ENCODE measurements around the gene JARID2. TPM values are rescaled to one million over a fixed set of nuclear protein-coding genes. Genes with fewer than 3 reads are reported as not detected.

JARID2 gene
- total RNA-seq, 3 donors from 2014 or later, result 10.6 to 11.8 (median 11.4) TPM

DNA sequence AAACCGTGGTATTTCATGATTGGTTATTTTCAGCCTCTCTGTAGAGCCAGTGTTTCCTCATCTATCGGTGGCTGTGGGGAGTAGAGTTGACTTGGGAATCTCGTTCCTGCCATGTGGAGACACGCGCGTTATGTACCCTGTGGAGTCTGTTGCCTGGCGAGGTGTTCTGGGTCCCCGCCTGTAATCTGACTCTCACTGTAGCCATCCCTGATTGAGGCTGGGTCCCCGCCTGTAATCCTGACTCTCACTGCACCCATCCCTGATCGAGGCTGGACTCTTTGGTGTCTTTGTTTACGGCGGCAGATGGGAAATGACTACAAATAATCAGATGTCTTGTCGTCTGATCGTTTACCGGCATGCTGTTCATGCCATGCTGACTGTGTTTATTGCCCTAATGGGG is 263.1 kb downstream of the JARID2 start:
- H3K9me3 ChIP-seq, result no peaks in the 10 kb centered on the region
- intact Hi-C loops (cut with DNase I, micrococcal nuclease), result loop anchor here in 1 of 2 donors (10.0 kb wide), 1 partner anchor 116 kb away; no protein-coding TSS in a partner anchor
- DNase-seq, result no peak
- H3K36me3 ChIP-seq (ENCODE audit: low read depth), result peaks cover 5% of the 10 kb centered on the region
- no peaks in the 10 kb centered on the region for H3K4me1 ChIP-seq (ENCODE audit: low read depth)
- ATAC-seq, result no peak
- TF ChIP-seq, protein P1, sequence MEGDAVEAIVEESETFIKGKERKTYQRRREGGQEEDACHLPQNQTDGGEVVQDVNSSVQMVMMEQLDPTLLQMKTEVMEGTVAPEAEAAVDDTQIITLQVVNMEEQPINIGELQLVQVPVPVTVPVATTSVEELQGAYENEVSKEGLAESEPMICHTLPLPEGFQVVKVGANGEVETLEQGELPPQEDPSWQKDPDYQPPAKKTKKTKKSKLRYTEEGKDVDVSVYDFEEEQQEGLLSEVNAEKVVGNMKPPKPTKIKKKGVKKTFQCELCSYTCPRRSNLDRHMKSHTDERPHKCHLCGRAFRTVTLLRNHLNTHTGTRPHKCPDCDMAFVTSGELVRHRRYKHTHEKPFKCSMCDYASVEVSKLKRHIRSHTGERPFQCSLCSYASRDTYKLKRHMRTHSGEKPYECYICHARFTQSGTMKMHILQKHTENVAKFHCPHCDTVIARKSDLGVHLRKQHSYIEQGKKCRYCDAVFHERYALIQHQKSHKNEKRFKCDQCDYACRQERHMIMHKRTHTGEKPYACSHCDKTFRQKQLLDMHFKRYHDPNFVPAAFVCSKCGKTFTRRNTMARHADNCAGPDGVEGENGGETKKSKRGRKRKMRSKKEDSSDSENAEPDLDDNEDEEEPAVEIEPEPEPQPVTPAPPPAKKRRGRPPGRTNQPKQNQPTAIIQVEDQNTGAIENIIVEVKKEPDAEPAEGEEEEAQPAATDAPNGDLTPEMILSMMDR (IDR thresholded peaks at IDR 0.05), result no peak
- H3K4me3 ChIP-seq, result no peak overlapping the region

GRCh38 chr6:15509335-15509933 is 263.6 kb downstream of the JARID2 start:
- ATAC-seq (no peak), DNase-seq (peak in 2 of 3 donors; percentile 13 to 43)
- Histone ChIP-seq H3K4me1 (ENCODE audit: low read depth) (no peaks in the 10 kb centered on the region), H3K36me3 (ENCODE audit: low read depth) (peaks cover 5% of the 10 kb centered on the region), H3K9me3 (no peaks in the 10 kb centered on the region), H3K4me3 (no peak overlapping the region)
- TF ChIP-seq, protein P1 (IDR thresholded peaks at IDR 0.05), result no peak
- intact Hi-C loops (cut with DNase I, micrococcal nuclease), result loop anchor here in 1 of 2 donors (10.0 kb wide), 1 partner anchor 115 kb away; no protein-coding TSS in a partner anchor

GRCh38 chr6:15510121-15510520 is 264.3 kb downstream of the JARID2 start:
- peaks cover 5% of the 10 kb centered on the region for H3K36me3 ChIP-seq (ENCODE audit: low read depth)

GRCh38 chr6:15510536-15511247 is 264.8 kb downstream of the JARID2 start:
- H3K4me3 ChIP-seq, result no peak overlapping the region
- peaks cover 5% of the 10 kb centered on the region for H3K36me3 ChIP-seq (ENCODE audit: low read depth)
- peak in 1 of 3 donors; percentile 8 for DNase-seq
- no peak for ATAC-seq
- intact Hi-C loops (cut with DNase I, micrococcal nuclease), result no loop called here
- no peaks in the 10 kb centered on the region for H3K9me3 ChIP-seq
- TF ChIP-seq, protein P1 (IDR thresholded peaks at IDR 0.05), result no peak
- H3K4me1 ChIP-seq (ENCODE audit: low read depth), result no peaks in the 10 kb centered on the region

More at GRCh38 chr6:15510121-15510520, 264.3 kb downstream of the JARID2 start:
- no peak for ATAC-seq
- Histone ChIP-seq H3K4me1 (ENCODE audit: low read depth) (no peaks in the 10 kb centered on the region), H3K4me3 (no peak overlapping the region), H3K9me3 (no peaks in the 10 kb centered on the region)
- intact Hi-C loops (cut with DNase I, micrococcal nuclease), result no loop called here
- TF ChIP-seq, protein P1 (IDR thresholded peaks at IDR 0.05), result no peak
- no peak for DNase-seq

GRCh38 chr6:15511248-15512125 is 265.6 kb downstream of the JARID2 start:
- no peak for ATAC-seq
- Histone ChIP-seq H3K4me1 (ENCODE audit: low read depth) (no peaks in the 10 kb centered on the region), H3K9me3 (no peaks in the 10 kb centered on the region), H3K4me3 (no peak overlapping the region), H3K36me3 (ENCODE audit: low read depth) (peaks cover 5% of the 10 kb centered on the region)
- TF ChIP-seq, protein P1 (IDR thresholded peaks at IDR 0.05), result no peak
- intact Hi-C loops (cut with DNase I, micrococcal nuclease), result no loop called here
- peak in 2 of 3 donors; percentile 4 to 30 for DNase-seq

All from mucosa of descending colon (tissue), 3 donors.